ENCODE measurements around the gene HHAT. TPM values are rescaled to one million over a fixed set of nuclear protein-coding genes. Genes with fewer than 3 reads are reported as not detected.
A peak's percentile ranks its signal among the peaks of the same experiment; 100 is the strongest.
"Not testable (repeated sequence)": the region's sequence is repeated elsewhere in the genome, so short reads cannot be mapped to it uniquely, and the experiment has no call there.

Gene HHAT
- total RNA-seq, 1 donor from 2014 or later: 14.7 TPM

DNA sequence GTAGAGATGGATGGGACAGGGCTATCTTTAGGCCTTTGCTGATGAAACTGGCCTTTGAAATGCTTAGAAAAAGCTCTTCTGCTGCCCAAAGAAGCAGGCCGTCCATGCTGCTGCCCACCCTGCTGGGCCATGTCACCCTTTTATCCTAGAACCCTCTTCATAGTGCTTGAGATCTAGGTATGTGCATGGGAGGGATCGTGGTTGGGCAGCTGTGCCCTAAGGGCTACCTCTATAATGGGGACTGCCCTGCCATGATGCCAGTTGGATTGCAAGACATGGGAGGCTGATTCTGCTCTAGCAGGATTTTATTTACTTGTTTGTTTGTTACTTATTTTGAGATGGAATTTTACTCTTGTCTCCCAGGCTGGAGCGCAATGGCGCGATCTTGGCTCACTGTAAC, 69.0 kb downstream of the HHAT start:
- H3K4me1 Mint-ChIP-seq (ENCODE audit: low read depth): peaks cover 1% of the 10 kb centered on the region

DNA sequence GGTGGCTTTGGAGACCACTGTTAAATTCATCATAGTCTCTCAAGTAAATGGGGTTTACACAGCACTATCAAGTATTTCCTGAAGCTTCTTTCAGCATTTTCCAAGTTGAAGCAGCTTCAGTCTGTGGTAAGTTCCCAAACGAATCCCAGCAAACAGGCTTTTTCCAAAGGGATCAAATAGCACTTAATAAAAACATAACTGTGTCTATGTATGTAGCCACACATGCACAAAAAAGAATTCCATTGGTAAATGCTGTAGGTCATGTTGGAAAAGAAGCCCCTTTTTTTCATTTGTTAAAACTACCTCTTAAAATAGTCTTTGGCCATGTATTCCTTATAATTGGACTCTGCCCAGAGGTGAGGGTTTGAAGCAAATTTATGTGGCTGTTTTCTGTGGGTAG, 69.8 kb downstream of the HHAT start:
- H3K27me3 Mint-ChIP-seq: no peaks in the 10 kb centered on the region
- no peak for DNase-seq (ENCODE audit: low spot score, unreplicated experiment)
- TF ChIP-seq CTCF (IDR thresholded peaks at IDR 0.05; ENCODE audit: unreplicated experiment): no peak
- peaks cover 4% of the 10 kb centered on the region for H3K9me3 Mint-ChIP-seq (ENCODE audit: low read depth)
- H3K4me1 Mint-ChIP-seq (ENCODE audit: low read depth): peaks cover 1% of the 10 kb centered on the region
- peaks cover 5% of the 10 kb centered on the region for H3K36me3 Mint-ChIP-seq (ENCODE audit: insufficient read depth)
- no peak overlapping the region for H3K4me3 Mint-ChIP-seq (ENCODE audit: low read depth)
- no peak overlapping the region for H3K27ac Mint-ChIP-seq

More for the DNA sequence above, 69.0 kb downstream of the HHAT start:
- TF ChIP-seq CTCF (IDR thresholded peaks at IDR 0.05; ENCODE audit: unreplicated experiment): no peak
- Mint-ChIP-seq H3K36me3 (ENCODE audit: insufficient read depth) (peaks cover 5% of the 10 kb centered on the region), H3K27me3 (no peaks in the 10 kb centered on the region), H3K4me3 (ENCODE audit: low read depth) (no peak overlapping the region), H3K27ac (no peak overlapping the region), H3K9me3 (ENCODE audit: low read depth) (peaks cover 4% of the 10 kb centered on the region)
- DNase-seq (ENCODE audit: low spot score, unreplicated experiment): no peak

DNA sequence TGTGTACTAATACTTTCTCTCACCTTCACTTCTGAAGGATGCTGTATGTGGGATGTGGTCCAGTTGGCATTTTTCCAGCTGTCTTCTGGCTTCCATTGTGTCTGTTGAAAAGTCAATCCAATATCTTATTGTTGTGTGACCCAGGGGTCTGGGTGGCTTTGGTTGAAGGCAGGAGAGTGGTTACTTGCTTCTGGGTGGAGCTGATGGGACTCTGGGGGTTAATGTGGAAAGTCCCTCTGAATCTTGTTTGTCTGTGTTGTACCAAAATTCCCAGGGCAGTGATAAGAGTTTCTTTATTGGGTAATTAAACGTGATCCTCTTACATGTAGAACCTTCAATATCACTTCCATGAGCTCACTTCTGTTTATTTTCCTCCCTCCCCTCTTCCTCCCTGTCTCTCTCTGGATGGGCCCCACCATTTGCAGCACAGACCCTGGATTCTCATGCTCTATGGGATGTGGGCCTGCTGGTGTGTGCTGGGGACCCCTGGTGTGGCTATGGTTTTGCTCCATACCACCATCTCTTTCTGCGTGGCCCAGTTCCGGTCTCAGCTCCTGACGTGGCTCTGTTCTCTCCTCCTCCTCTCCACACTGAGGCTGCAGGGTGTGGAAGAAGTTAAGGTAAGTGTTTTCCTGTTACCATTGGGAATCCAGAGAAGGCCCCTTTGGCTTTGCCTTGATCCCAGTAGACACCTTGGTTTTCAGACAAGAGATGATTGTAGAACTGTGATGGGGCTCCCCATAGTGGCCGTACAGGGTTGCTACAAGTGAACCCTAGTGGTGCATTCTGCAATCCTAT, 71.5 kb downstream of the HHAT start:
- Mint-ChIP-seq H3K27ac (no peak overlapping the region), H3K4me1 (ENCODE audit: low read depth) (peaks cover 1% of the 10 kb centered on the region), H3K4me3 (ENCODE audit: low read depth) (no peak overlapping the region), H3K9me3 (ENCODE audit: low read depth) (peaks cover 4% of the 10 kb centered on the region), H3K36me3 (ENCODE audit: insufficient read depth) (peaks cover 5% of the 10 kb centered on the region), H3K27me3 (no peaks in the 10 kb centered on the region)
- TF ChIP-seq CTCF (IDR thresholded peaks at IDR 0.05; ENCODE audit: unreplicated experiment): peak; percentile 81
- peak; percentile 23 for DNase-seq (ENCODE audit: low spot score, unreplicated experiment)

DNA sequence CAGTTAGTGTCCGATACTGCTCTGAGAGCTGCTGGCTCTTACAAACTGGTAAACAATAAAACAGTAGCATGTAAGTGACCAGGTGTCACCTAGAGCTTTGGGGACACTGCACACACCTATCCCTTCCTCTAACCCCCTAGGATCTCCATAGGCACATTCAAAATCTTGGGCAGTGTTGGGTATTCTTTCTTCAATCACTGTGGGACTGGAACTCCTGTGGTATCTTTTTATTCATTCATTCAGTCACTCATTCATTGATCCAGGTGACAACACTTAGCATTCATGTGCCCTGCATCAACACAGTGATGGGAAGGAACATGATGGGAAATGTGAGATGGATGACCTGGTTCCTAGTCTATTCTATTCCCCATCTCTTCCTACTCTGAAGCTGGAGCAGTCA, 73.9 kb downstream of the HHAT start:
- peaks cover 1% of the 10 kb centered on the region for H3K4me1 Mint-ChIP-seq (ENCODE audit: low read depth)
- TF ChIP-seq CTCF (IDR thresholded peaks at IDR 0.05; ENCODE audit: unreplicated experiment): no peak
- no peak overlapping the region for H3K4me3 Mint-ChIP-seq (ENCODE audit: low read depth)
- H3K27me3 Mint-ChIP-seq: no peaks in the 10 kb centered on the region
- no peak for DNase-seq (ENCODE audit: low spot score, unreplicated experiment)
- no peaks in the 10 kb centered on the region for H3K9me3 Mint-ChIP-seq (ENCODE audit: low read depth)
- no peaks in the 10 kb centered on the region for H3K36me3 Mint-ChIP-seq (ENCODE audit: insufficient read depth)
- H3K27ac Mint-ChIP-seq: no peak overlapping the region

DNA sequence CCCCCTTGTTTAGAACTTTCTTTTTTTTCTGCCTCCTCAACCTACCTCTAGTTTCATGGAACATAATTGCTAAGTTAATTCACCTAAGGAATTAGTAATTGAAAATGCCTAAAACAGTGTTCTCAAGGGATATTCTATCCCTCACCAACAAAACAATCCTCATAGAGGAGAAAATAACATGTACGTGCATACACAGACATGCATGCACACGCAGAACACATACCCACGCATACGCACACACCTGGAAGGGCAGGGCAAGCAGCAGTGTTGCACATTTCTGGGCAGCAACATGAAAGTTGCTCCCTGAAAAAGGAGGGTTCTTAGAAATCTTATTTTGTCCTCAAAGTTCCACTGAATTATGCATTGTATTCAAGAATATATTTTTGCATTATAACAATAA, 76.6 kb downstream of the HHAT start:
- H3K27ac Mint-ChIP-seq: no peak overlapping the region
- no peaks in the 10 kb centered on the region for H3K36me3 Mint-ChIP-seq (ENCODE audit: insufficient read depth)
- H3K4me1 Mint-ChIP-seq (ENCODE audit: low read depth): peaks cover 1% of the 10 kb centered on the region
- H3K27me3 Mint-ChIP-seq: no peaks in the 10 kb centered on the region
- H3K4me3 Mint-ChIP-seq (ENCODE audit: low read depth): no peak overlapping the region
- no peak for TF ChIP-seq CTCF (IDR thresholded peaks at IDR 0.05; ENCODE audit: unreplicated experiment)
- DNase-seq (ENCODE audit: low spot score, unreplicated experiment): no peak
- H3K9me3 Mint-ChIP-seq (ENCODE audit: low read depth): no peaks in the 10 kb centered on the region

DNA sequence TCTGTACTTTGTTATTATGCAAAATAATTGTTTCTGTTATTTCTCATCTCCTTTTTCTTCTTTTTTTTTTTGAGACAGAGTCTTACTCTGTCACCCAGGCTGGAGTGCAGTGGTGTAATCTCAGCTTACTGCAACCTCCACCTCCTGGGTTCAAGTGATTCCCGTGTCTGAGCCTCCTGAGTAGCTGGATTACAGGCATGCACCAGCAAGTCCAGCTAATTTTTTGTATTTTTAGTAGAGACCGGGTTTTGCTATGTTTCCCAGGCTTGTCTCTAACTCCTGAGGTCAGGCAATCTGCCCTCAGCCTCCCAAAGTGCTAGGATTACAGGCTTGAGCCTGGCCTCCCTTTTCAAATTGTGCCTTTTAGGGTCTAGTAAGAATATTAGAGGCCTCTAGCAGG, 77.6 kb downstream of the HHAT start:
- not testable (repeated sequence) for H3K9me3 Mint-ChIP-seq (ENCODE audit: low read depth); H3K27ac Mint-ChIP-seq; H3K36me3 Mint-ChIP-seq (ENCODE audit: insufficient read depth); H3K27me3 Mint-ChIP-seq; DNase-seq (ENCODE audit: low spot score, unreplicated experiment); H3K4me1 Mint-ChIP-seq (ENCODE audit: low read depth); H3K4me3 Mint-ChIP-seq (ENCODE audit: low read depth)
